Keratinocyte (primary cell): ENCODE results near the gene HADH. TPM values are rescaled to one million over a fixed set of nuclear protein-coding genes. Genes with fewer than 3 reads are reported as not detected.

Source experiments
- DNase-seq: peaks from one replicate; pipeline ENCODE4 v3.0.0-alpha.2; 2011; ENCODE audit warnings: low read depth, missing footprints, low spot score
- FAIRE-seq: peaks from 2 replicates; lab custom pipeline; 2011; peaks lifted over from hg19 to GRCh38; lab: Jason Lieb, UNC
- H2AFZ ChIP-seq: 2 replicates; pipeline ENCODE4 v1.6.0; 2012; ENCODE audit warnings: low read length, control low read depth, inconsistent platforms; ENCODE audit not compliant: control insufficient read depth
- H3K27ac ChIP-seq: 2 replicates; pipeline ENCODE4 v1.5.1; 2011; ENCODE audit warnings: low read length; ENCODE audit not compliant: control insufficient read depth, insufficient read depth
- H3K27me3 ChIP-seq: 3 replicates; pipeline ENCODE4 v1.6.0; 2011; ENCODE audit warnings: low read length; ENCODE audit not compliant: control insufficient read depth, insufficient read depth; ENCODE audit errors: extremely low read depth
- H3K36me3 ChIP-seq, 2 experiments: 2 replicates in 1 of 2; 3 replicates in 1 of 2; pipeline ENCODE4 v1.5.1; 2011; ENCODE audit warnings: low read length in 2 of 2, mild to moderate bottlenecking in 1 of 2; ENCODE audit not compliant: control insufficient read depth in 2 of 2, insufficient read depth in 2 of 2; ENCODE audit errors: extremely low read depth in 1 of 2
- H3K4me1 ChIP-seq: 3 replicates; pipeline ENCODE4 v1.5.1; 2011; ENCODE audit warnings: low read length; ENCODE audit not compliant: control insufficient read depth, insufficient read depth; ENCODE audit errors: extremely low read depth
- H3K4me2 ChIP-seq: 3 replicates; pipeline ENCODE4 v1.6.0; 2011; ENCODE audit warnings: low read depth, low read length; ENCODE audit not compliant: control insufficient read depth, insufficient read depth; ENCODE audit errors: extremely low read depth
- H3K4me3 ChIP-seq, 3 experiments: fragments of 200-600 bp in 1 of 3; sonication (generic) in 1 of 3; 2 replicates in 2 of 3; 3 replicates in 1 of 3; pipeline ENCODE4 v1.5.1; 2011 to 2016; ENCODE audit warnings: low read length in 3 of 3, mild to moderate bottlenecking in 3 of 3, control low read depth in 2 of 3, inconsistent platforms in 1 of 3, low read depth in 1 of 3, mixed read lengths in 1 of 3, mixed run types in 1 of 3, moderate library complexity in 1 of 3; ENCODE audit not compliant: control insufficient read depth in 2 of 3, insufficient read depth in 2 of 3; ENCODE audit errors: extremely low read depth in 1 of 3
- H3K79me2 ChIP-seq: 2 replicates; pipeline ENCODE4 v1.6.0; 2012; ENCODE audit warnings: low read length; ENCODE audit not compliant: control insufficient read depth, insufficient read depth
- H3K9ac ChIP-seq: 3 replicates; pipeline ENCODE4 v1.6.0; 2011; ENCODE audit warnings: low read length; ENCODE audit not compliant: control insufficient read depth, insufficient read depth; ENCODE audit errors: extremely low read depth
- H3K9me1 ChIP-seq: 3 replicates; pipeline ENCODE4 v1.6.0; 2011; ENCODE audit warnings: low read length; ENCODE audit not compliant: control insufficient read depth, insufficient read depth; ENCODE audit errors: extremely low read depth
- H3K9me3 ChIP-seq: 2 replicates; pipeline ENCODE4 v1.5.1; 2012; ENCODE audit warnings: low read depth, low read length; ENCODE audit not compliant: control insufficient read depth
- H4K20me1 ChIP-seq: 3 replicates; pipeline ENCODE4 v1.6.0; 2011; ENCODE audit warnings: low read length; ENCODE audit not compliant: control insufficient read depth, insufficient read depth; ENCODE audit errors: extremely low read depth
- CTCF ChIP-seq, 3 experiments: IDR thresholded peaks in 1 of 3; conservative IDR thresholded peaks in 1 of 3; optimal IDR thresholded peaks in 1 of 3; 2 replicates in 2 of 3; 3 replicates in 1 of 3; pipeline versions ENCODE3 to v1.5.1; 2011; ENCODE audit warnings: low read length in 3 of 3, mild to moderate bottlenecking in 3 of 3, moderate library complexity in 2 of 3, control low read depth in 1 of 3, inconsistent platforms in 1 of 3; ENCODE audit not compliant: insufficient read depth in 2 of 3; ENCODE audit errors: extremely low read depth in 1 of 3
- EZH2 ChIP-seq: IDR thresholded peaks from one replicate; pipeline ENCODE4 v1.6.1; 2012; ENCODE audit warnings: inconsistent platforms, mild to moderate bottlenecking, low read length, moderate library complexity
- dilution Hi-C: fragments of 300-500 bp; cut with MboI; formaldehyde crosslinking; loops from one replicate; pipeline ENCODE4 v1.7.0; 2020; ENCODE audit warnings: low sequenced_read_pairs; ENCODE audit not compliant: extremely low pct_ligation_motif_present
- polyA plus RNA-seq, 5 experiments: library from polyadenylated mRNA; depleted of rRNA in 3 of 5; stranded (reverse) in 3 of 5; stranded (forward) in 1 of 5; unstranded in 1 of 5; fragments of >200 nt; gene quantifications; 1 replicate in 1 of 5; 2 replicates in 3 of 5; 3 replicates in 1 of 5; pipeline versions ENCODE4 v1.2.1 to v1.2.3, GENCODE V29; 2011 to 2012; ENCODE audit warnings: missing spikeins in 2 of 5, low read depth in 1 of 5, low replicate concordance in 1 of 5

HADH gene
- polyA plus RNA-seq, 1 donor (not counting 4 experiments of a cell fraction or from before 2014, with no cell fraction given): 49.3 TPM

GRCh38 chr4:108036213-108036612, 46.5 kb downstream of the HADH start:
- dilution Hi-C loops: no loop called here
- peaks cover 3 to 4% of the 10 kb centered on the region in 2 experiments for H3K36me3 ChIP-seq
- H4K20me1 ChIP-seq: no peaks in the 10 kb centered on the region
- H3K9ac ChIP-seq: no peak overlapping the region
- H3K9me1 ChIP-seq: no peaks in the 10 kb centered on the region
- no peaks in the 10 kb centered on the region for H3K79me2 ChIP-seq
- H3K4me1 ChIP-seq: no peaks in the 10 kb centered on the region
- H3K9me3 ChIP-seq: no peaks in the 10 kb centered on the region
- H3K4me3 ChIP-seq: no peak overlapping the region
- no peak for DNase-seq
- H3K27me3 ChIP-seq: no peaks in the 10 kb centered on the region
- TF ChIP-seq CTCF (optimal IDR thresholded peaks at IDR 0.05 in 1 of 3, IDR thresholded peaks at IDR 0.05 in 1 of 3, conservative IDR thresholded peaks at IDR 0.05 in 1 of 3; ENCODE audit: extremely low read depth in 1 of 3, insufficient read depth in 2 of 3, low read length in 3 of 3): no peak
- no peak for TF ChIP-seq EZH2
- no peak overlapping the region for H3K4me2 ChIP-seq
- FAIRE-seq: no peak
- H3K27ac ChIP-seq: no peak overlapping the region
- no peak overlapping the region for H2AFZ ChIP-seq

- no peak overlapping the region for H3K4me3 ChIP-seq
- no peak overlapping the region for H3K9ac ChIP-seq
- no peaks in the 10 kb centered on the region for H4K20me1 ChIP-seq
- no peaks in the 10 kb centered on the region for H3K27me3 ChIP-seq
- dilution Hi-C loops: no loop called here
- no peaks in the 10 kb centered on the region for H3K79me2 ChIP-seq
- DNase-seq: no peak
- no peak for FAIRE-seq
- no peaks in the 10 kb centered on the region for H3K9me3 ChIP-seq
- H2AFZ ChIP-seq: no peak overlapping the region
- H3K4me2 ChIP-seq: no peak overlapping the region
- peaks cover 3 to 4% of the 10 kb centered on the region in 2 experiments for H3K36me3 ChIP-seq
- no peaks in the 10 kb centered on the region for H3K4me1 ChIP-seq
- no peak overlapping the region for H3K27ac ChIP-seq
- TF ChIP-seq CTCF (optimal IDR thresholded peaks at IDR 0.05 in 1 of 3, IDR thresholded peaks at IDR 0.05 in 1 of 3, conservative IDR thresholded peaks at IDR 0.05 in 1 of 3; ENCODE audit: extremely low read depth in 1 of 3, insufficient read depth in 2 of 3, low read length in 3 of 3) (no peak), EZH2 (no peak)
- H3K9me1 ChIP-seq: no peaks in the 10 kb centered on the region
Measured at GRCh38 chr4:108037884-108038283, 48.2 kb downstream of the HADH start.
